ENCODE data around the gene TBCA.

TBCA gene

DNA sequence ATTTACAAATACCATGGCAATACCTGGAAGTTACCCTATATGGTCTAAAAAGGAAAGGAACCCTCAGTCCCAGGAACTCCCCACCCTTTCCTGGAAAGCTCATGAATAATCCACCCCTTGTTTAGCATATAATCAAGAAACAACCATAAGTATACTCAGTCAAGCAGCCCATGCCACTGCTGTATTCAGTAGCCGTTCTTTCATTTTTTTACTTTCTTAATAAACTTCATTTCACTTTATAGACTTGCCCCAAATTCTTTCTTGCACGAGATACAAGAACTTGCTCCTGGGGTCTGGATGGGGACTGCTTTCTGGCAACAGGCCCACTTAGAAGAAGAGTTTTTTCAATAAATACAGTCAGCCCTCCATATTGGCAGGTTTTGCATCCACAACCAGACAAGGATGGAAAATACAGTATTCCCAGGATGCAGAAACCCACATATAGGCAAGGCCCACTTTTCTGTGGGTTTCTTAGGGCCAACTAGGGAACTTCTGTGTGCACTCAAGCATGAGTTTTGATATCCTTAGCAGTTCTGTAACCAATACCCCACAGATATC, 2.8 kb upstream of the TBCA start:
- TF ChIP-seq ZNF274 (IDR thresholded peaks at IDR 0.05; ENCODE audit: low read depth, low read length), result no peak
- no peak overlapping the region for H3K4me3 ChIP-seq (ENCODE audit: low read length)

GRCh38 chr5:77778398-77778797, 2.3 kb upstream of the TBCA start:
- H3K4me3 ChIP-seq (ENCODE audit: low read length), result no peak overlapping the region
- TF ChIP-seq ZNF274 (IDR thresholded peaks at IDR 0.05; ENCODE audit: low read depth, low read length), result no peak

GRCh38 chr5:77777911-77778310, 1.8 kb upstream of the TBCA start:
- no peak overlapping the region for H3K4me3 ChIP-seq (ENCODE audit: low read length)
- no peak for TF ChIP-seq ZNF274 (IDR thresholded peaks at IDR 0.05; ENCODE audit: low read depth, low read length)

DNA sequence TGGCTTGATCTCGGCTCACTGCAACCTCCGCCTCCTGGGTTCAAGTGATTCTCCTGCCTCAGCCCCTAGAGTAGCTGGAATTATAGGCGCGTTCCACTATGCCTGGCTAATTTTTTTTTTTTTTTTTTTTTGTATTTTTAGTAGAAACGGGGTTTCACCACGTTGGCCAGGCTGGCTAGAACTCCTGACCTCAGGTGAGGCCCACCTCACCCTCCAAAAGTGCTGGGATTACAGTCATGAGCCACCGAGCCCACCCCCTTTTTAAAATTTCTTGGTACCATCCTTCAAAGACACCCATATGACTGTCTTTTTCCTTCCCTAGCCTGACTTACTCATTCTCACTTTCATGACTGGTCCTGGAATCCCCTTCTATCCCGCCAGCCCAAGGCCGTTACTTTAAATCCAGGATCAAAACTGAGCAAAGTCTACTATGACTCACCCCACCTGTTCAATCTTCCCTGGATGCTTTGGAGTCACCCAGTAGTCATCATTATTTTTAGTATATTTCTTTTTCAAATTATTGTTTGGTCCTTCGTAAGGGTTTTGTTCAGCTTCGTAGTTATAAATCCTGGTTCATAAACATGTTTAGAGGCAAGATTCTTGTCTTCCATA, 1.2 kb upstream of the TBCA start:
- no peak for TF ChIP-seq ZNF274 (IDR thresholded peaks at IDR 0.05; ENCODE audit: low read depth, low read length)
- H3K4me3 ChIP-seq (ENCODE audit: low read length), result no peak overlapping the region

DNA sequence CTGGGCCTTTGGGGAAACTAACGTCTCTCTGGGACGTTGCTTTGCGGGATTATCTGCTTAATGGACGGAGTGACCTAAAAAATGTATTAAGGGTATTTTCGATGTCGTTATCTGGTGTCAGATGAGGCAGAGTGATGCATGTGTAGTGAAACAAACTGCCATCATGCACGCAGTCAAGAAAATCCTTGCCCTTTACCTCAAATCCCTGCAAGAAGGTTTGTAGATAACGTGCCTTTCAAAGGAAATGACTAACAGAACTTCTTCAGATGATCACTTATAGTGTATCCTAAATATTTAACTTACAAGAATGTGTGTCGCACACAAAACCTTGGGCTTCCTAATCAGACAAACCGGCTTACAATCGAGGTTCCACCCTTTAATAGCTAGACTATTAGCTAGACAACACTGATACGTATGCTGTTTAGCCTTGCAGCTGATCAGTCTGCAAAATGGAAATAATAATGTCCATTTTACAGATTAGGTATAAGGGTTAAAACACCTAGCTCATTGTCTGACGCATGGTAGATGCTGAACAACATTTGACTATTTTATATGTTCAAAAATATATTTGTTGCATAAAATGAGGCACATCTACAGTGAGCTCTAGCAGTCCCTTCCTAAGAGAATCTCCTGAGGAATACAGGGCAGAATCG, 541 bp upstream of the TBCA start:
- peak overlapping the region; percentile 84 for H3K4me3 ChIP-seq (ENCODE audit: low read length)
- TF ChIP-seq ZNF274 (IDR thresholded peaks at IDR 0.05; ENCODE audit: low read depth, low read length), result no peak

- peak overlapping the region; percentile 96 for H3K4me3 ChIP-seq (ENCODE audit: low read length)
- TF ChIP-seq ZNF274 (IDR thresholded peaks at IDR 0.05; ENCODE audit: low read depth, low read length), result no peak
These were observed 954 bp downstream of the TBCA start for GRCh38 chr5:77774981-77775789.

DNA sequence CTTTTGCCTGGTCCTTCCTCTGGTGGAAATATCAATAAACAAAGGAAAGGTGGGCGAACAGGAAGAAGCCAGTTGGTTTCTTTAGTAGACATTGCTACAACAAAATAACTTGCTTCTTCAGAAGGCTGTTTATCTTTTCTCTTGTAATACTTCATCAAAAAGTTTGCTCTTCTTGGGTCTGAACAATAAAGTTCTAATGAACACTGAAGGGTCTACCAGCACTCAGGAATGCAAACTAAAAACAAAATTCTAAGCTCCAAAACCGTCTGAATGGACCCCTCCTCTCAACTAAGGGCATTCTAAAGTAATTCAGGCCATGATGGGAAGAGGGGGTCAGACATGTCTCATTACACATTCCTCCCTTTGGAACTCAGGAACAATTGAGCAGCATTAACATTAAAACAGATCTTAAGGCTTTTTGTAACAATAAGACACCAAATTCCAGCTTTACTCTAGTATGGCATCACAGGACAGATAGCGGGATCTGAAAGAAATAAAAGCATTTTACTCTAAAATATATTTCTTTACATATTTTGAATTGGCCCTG, 2.3 kb downstream of the TBCA start:
- no peak for TF ChIP-seq ZNF274 (IDR thresholded peaks at IDR 0.05; ENCODE audit: low read depth, low read length)
- H3K4me3 ChIP-seq (ENCODE audit: low read length), result peak overlapping the region; percentile 96; the same call in 1 of the 2 replicates

DNA sequence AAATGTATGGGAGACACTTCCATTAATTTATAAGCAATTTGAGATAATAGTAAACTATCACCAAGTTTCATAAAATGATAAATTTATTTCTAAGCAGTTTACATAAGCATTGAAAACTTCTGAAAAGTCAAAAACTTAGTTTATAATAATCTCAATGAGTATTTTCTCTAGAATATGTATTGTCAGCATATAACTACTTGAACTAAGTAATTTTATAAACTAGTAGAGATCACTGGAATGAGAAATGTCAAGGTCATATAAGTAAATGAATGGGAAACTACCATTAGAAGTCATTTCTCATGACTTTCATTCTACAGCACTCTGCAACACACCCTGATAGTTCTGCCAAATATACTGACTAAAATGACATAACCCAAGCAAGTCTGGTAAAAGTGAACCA, 3.4 kb downstream of the TBCA start:
- no peak overlapping the region for H3K4me3 ChIP-seq (ENCODE audit: low read length)

DNA sequence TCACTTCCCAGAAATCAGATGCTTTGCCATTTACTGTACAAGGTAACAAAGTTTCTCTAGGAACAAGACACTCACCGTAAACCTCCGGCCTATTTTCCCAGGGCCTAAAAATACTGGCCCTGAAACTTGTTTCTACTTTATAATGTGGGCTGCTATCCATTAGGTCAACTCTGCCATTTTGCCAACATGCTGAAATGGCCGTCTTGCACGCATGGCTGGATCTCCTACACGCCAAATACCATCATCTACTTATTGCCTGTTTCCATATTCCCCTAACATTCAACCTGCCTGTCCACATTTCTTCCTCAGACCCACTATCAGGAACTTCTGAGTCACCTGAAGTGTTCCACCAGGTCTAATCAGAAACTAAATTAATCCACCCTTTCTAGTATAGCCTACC, 4.7 kb downstream of the TBCA start:
- no peak for TF ChIP-seq ZNF274 (IDR thresholded peaks at IDR 0.05; ENCODE audit: low read depth, low read length)
- H3K4me3 ChIP-seq (ENCODE audit: low read length), result no peak overlapping the region

More for the DNA sequence above, 3.4 kb downstream of the TBCA start:
- TF ChIP-seq ZNF274 (IDR thresholded peaks at IDR 0.05; ENCODE audit: low read depth, low read length), result no peak

- H3K4me3 ChIP-seq (ENCODE audit: low read length), result no peak overlapping the region
- no peak for TF ChIP-seq ZNF274 (IDR thresholded peaks at IDR 0.05; ENCODE audit: low read depth, low read length)
These were observed 5.7 kb downstream of the TBCA start for GRCh38 chr5:77770293-77771005.

GRCh38 chr5:77768978-77769377, 7.2 kb downstream of the TBCA start:
- no peak overlapping the region for H3K4me3 ChIP-seq (ENCODE audit: low read length)
- no peak for TF ChIP-seq ZNF274 (IDR thresholded peaks at IDR 0.05; ENCODE audit: low read depth, low read length)

DNA sequence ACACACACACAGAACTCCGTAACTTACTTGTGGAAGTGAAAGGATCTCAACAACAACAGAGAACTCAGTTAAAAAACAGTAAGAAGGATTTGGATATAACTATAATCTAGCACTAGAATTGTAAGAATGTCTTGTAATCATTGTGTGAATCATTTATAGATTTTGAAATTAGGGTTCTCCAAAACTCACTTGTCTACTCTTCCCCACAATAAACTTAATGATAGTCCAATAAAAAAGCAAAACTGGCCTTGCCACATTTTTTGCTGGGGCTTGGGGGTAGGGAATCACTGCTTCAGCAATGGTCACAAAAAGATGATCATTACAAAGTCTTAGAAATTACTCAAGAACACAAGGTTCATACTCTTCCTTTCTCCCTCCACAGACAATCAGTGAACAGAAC, 8.8 kb downstream of the TBCA start:
- no peak for TF ChIP-seq ZNF274 (IDR thresholded peaks at IDR 0.05; ENCODE audit: low read depth, low read length)
- no peak overlapping the region for H3K4me3 ChIP-seq (ENCODE audit: low read length)

- no peak for TF ChIP-seq ZNF274 (IDR thresholded peaks at IDR 0.05; ENCODE audit: low read depth, low read length)
- no peak overlapping the region for H3K4me3 ChIP-seq (ENCODE audit: low read length)
These were observed 14.5 kb downstream of the TBCA start for GRCh38 chr5:77761606-77762005.
